Glutamatergic neuron (in vitro differentiated cells): Measurements from ENCODE around the gene GRAMD1A. TPM values are rescaled to one million over a fixed set of nuclear protein-coding genes. Genes with fewer than 3 reads are reported as not detected.
"Not testable (repeated sequence)": the region's sequence is repeated elsewhere in the genome, so short reads cannot be mapped to it uniquely, and the experiment has no call there.

Experiments used
- DNase-seq: peaks from one replicate; pipeline ENCODE4 v3.0.0; 2022
- H3K27ac Mint-ChIP-seq: one replicate; pipeline ENCODE4 v1.8.0; 2020; ENCODE audit warnings: mild to moderate bottlenecking, mixed read lengths, inconsistent platforms; ENCODE audit not compliant: unreplicated experiment
- H3K27me3 Mint-ChIP-seq: one replicate; pipeline ENCODE4 v1.8.0; 2020; ENCODE audit warnings: mild to moderate bottlenecking, moderate library complexity, mixed read lengths, inconsistent platforms; ENCODE audit not compliant: unreplicated experiment
- H3K36me3 Mint-ChIP-seq: one replicate; pipeline ENCODE4 v1.8.0; 2020; ENCODE audit warnings: mild to moderate bottlenecking, mixed read lengths, inconsistent platforms; ENCODE audit not compliant: unreplicated experiment
- H3K4me1 Mint-ChIP-seq: one replicate; pipeline ENCODE4 v1.8.0; 2020; ENCODE audit warnings: mild to moderate bottlenecking, low read depth, mixed read lengths, inconsistent platforms; ENCODE audit not compliant: unreplicated experiment
- H3K4me3 Mint-ChIP-seq: one replicate; pipeline ENCODE4 v1.8.0; 2020; ENCODE audit warnings: mild to moderate bottlenecking, mixed read lengths, inconsistent platforms; ENCODE audit not compliant: unreplicated experiment
- H3K9me3 Mint-ChIP-seq: one replicate; pipeline ENCODE4 v1.8.0; 2020; ENCODE audit warnings: mild to moderate bottlenecking, moderate library complexity, mixed read lengths, inconsistent platforms; ENCODE audit not compliant: unreplicated experiment
- total RNA-seq: library from RNA; stranded (reverse); fragmentation: NEBNext Ultra II Directional; extraction: Animal tissue kit (Norgen Biotek cat#: 25700); gene quantifications from one replicate; pipeline ENCODE4 v1.2.1, GENCODE V29; 2021; ENCODE audit not compliant: unreplicated experiment
- TF ChIP-seq, protein P1 (sequence below): fragments of 200-600 bp; sonication (generic); IDR thresholded peaks from one replicate; pipeline ENCODE4 v1.5.0; 2021; ENCODE audit not compliant: partially characterized antibody, unreplicated experiment

The GRAMD1A gene
- total RNA-seq, 1 donor from 2014 or later = 220 TPM

DNA sequence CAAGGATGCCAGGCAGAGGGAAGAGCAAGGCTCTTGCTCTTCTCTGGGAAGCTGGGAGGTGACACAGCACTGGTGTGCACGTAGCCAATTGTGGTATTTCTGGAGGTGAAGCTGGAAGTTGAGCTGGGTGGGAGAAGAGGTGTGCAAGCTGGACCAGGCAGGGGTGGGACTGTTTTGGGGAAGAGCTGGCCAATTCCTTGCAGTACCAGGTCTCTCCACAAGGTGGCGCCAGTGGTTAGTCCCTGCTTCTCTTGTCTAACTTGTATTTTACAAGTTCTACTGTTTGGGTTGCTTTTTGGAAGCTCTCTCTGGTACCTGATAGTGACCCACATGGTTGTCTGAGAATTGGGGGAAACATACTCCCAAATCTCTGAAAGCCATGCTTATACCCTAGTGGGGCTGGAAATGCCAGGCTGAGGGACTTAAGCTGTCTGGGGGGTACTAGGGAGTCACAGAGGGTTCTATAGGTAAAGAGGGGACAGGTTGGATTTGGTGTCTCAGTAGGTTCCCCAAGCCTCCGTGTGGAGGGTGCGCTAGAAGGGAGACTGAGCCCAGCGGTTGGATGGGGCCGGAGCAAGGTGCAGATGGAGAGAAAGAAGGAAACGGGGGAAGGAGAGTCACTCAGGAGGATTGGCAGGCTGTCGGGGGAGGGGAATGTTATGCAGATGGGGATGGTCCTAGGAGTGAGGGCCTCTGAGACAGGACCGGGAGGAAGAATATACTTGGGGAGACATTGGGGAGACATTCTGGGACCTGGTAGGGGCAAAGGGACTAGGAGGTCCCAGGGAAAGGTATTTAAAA, 44.4 kb downstream of the GRAMD1A start:
- Mint-ChIP-seq H3K36me3 (no peaks in the 10 kb centered on the region), H3K4me1 (peaks cover 10% of the 10 kb centered on the region), H3K27me3 (peaks cover 22% of the 10 kb centered on the region), H3K4me3 (no peak overlapping the region), H3K27ac (no peak overlapping the region), H3K9me3 (peaks cover 5% of the 10 kb centered on the region)
- TF ChIP-seq, protein P1, sequence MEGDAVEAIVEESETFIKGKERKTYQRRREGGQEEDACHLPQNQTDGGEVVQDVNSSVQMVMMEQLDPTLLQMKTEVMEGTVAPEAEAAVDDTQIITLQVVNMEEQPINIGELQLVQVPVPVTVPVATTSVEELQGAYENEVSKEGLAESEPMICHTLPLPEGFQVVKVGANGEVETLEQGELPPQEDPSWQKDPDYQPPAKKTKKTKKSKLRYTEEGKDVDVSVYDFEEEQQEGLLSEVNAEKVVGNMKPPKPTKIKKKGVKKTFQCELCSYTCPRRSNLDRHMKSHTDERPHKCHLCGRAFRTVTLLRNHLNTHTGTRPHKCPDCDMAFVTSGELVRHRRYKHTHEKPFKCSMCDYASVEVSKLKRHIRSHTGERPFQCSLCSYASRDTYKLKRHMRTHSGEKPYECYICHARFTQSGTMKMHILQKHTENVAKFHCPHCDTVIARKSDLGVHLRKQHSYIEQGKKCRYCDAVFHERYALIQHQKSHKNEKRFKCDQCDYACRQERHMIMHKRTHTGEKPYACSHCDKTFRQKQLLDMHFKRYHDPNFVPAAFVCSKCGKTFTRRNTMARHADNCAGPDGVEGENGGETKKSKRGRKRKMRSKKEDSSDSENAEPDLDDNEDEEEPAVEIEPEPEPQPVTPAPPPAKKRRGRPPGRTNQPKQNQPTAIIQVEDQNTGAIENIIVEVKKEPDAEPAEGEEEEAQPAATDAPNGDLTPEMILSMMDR = peak; percentile 100
- DNase-seq = peak; percentile 81

DNA sequence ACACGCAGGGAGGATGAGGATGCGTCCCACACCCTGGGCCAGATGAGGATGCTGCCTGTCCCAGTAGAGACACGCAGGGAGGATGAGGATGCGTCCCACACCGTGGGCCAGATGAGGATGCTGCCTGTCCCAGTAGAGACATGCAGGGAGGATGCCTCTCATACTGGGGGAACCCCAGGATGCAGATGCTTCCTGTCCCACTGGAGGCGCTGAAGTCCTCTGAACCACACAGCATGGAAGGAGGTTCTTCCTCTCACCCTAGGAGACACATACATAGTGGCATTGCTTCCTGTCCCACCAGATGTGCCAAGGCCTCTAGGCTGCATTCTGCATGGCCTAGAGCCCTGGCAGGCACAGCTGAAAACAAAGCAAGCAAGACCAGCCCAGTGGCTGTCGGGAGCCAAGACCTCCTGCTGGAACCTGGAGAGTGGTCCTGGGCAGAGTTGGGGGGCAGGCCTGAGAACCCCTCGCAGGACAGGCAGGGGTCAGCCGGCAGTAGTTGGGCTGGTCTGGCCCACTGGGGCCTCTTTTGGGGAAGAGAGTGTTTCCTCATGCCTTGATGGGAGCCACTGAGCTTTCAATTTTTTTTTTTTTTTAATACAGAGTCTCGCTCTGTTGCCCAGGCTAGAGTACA, 45.7 kb downstream of the GRAMD1A start:
- DNase-seq = no peak
- Mint-ChIP-seq H3K9me3 (peaks cover 5% of the 10 kb centered on the region), H3K4me3 (no peak overlapping the region), H3K4me1 (peaks cover 10% of the 10 kb centered on the region), H3K36me3 (no peaks in the 10 kb centered on the region), H3K27me3 (peaks cover 16% of the 10 kb centered on the region), H3K27ac (no peak overlapping the region)
- TF ChIP-seq, protein P1 = peak; percentile 37

GRCh38 chr19:35046461-35046860, 46.3 kb downstream of the GRAMD1A start:
- TF ChIP-seq, protein P1 = no peak
- no peak for DNase-seq
- Mint-ChIP-seq H3K9me3 (peaks cover 5% of the 10 kb centered on the region), H3K4me3 (no peak overlapping the region), H3K27me3 (peaks cover 15% of the 10 kb centered on the region), H3K4me1 (peaks cover 10% of the 10 kb centered on the region), H3K27ac (no peak overlapping the region), H3K36me3 (no peaks in the 10 kb centered on the region)

GRCh38 chr19:35048911-35049411, 48.8 kb downstream of the GRAMD1A start:
- H3K27me3 Mint-ChIP-seq = peaks cover 14% of the 10 kb centered on the region
- no peak overlapping the region for H3K4me3 Mint-ChIP-seq
- no peak for DNase-seq
- H3K36me3 Mint-ChIP-seq = no peaks in the 10 kb centered on the region
- H3K4me1 Mint-ChIP-seq = peaks cover 10% of the 10 kb centered on the region
- TF ChIP-seq, protein P1 = no peak
- peaks cover 5% of the 10 kb centered on the region for H3K9me3 Mint-ChIP-seq
- no peak overlapping the region for H3K27ac Mint-ChIP-seq

DNA sequence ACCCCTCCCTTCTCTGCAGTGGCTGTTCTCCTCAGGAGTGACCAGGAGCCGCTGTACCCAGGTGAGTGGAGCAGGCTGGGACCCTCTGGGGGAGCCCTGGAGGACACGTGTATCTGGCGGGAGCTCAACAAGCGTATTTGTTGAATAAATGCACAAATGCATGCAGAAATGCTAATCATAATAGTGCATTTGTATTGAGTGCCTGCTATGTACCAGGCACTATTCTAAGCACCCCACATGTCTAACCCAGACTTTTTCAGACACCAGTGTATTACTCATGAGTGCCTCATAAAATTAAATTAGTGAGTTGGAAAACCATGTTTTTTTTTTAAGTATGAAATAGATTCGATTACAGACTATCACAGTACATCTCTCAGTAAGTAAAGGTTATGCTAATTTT, 49.3 kb downstream of the GRAMD1A start:
- no peak overlapping the region for H3K27ac Mint-ChIP-seq
- DNase-seq = no peak
- H3K4me1 Mint-ChIP-seq = peaks cover 10% of the 10 kb centered on the region
- no peak overlapping the region for H3K4me3 Mint-ChIP-seq
- peaks cover 2% of the 10 kb centered on the region for H3K9me3 Mint-ChIP-seq
- TF ChIP-seq, protein P1 = no peak
- no peaks in the 10 kb centered on the region for H3K36me3 Mint-ChIP-seq
- H3K27me3 Mint-ChIP-seq = peaks cover 10% of the 10 kb centered on the region

- not testable (repeated sequence) for H3K27me3 Mint-ChIP-seq, H3K9me3 Mint-ChIP-seq, H3K4me1 Mint-ChIP-seq, DNase-seq, H3K36me3 Mint-ChIP-seq, H3K27ac Mint-ChIP-seq, H3K4me3 Mint-ChIP-seq
These were observed 50.5 kb downstream of the GRAMD1A start for GRCh38 chr19:35050662-35051061.

- not testable (repeated sequence) for H3K27me3 Mint-ChIP-seq, H3K4me3 Mint-ChIP-seq, H3K27ac Mint-ChIP-seq, H3K36me3 Mint-ChIP-seq, DNase-seq, H3K9me3 Mint-ChIP-seq
- peaks cover 12% of the 10 kb centered on the region for H3K4me1 Mint-ChIP-seq
These were observed 51.1 kb downstream of the GRAMD1A start for GRCh38 chr19:35051268-35051667.
